NCI-H2107 treated with DMSO at 0.1 percent for 48 hours (cell line): Measurements from ENCODE around the gene EP400.

ENCODE experiments used
- DNase-seq: peaks from one replicate; lab custom pipeline; 2025; ENCODE audit not compliant: unreplicated experiment; lab: John Stamatoyannopoulos, UW

The EP400 gene

DNA sequence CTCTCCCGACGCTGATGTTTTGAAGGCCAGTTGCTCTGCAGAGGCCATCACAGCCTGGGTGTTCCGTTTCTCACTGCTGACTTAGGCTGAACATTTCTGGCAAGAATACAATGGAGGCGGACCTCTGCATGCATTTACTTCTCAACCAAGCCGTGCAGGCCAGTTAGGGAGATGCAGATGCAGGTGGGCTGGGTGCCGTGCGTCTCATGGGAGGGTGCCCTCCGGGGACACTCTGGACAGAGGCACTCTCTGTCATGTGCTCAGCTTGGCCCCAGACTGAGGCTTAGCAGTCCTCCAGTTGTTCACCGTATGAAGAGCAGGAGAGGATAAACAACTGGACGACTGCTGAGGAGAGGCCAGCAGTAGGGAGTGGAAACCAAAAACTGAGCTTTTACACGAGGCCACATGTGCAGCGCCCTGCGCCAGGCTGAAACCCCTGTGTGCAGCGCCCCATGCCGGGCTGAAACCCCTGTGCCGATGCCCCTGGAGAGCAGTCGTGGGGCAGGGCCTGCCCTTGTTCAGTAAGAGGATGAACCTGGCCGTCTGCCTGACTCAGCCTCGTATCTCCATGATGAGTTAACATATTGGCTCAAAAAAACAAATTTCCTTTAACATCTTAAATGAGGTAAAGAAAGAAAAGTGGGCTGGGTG lies 162.0 kb downstream of the EP400 start:
- DNase-seq: no peak

GRCh38 chr12:132114667-132115066 lies 164.9 kb downstream of the EP400 start:
- no peak for DNase-seq

GRCh38 chr12:132115500-132115899 lies 165.8 kb downstream of the EP400 start:
- DNase-seq: no peak

DNA sequence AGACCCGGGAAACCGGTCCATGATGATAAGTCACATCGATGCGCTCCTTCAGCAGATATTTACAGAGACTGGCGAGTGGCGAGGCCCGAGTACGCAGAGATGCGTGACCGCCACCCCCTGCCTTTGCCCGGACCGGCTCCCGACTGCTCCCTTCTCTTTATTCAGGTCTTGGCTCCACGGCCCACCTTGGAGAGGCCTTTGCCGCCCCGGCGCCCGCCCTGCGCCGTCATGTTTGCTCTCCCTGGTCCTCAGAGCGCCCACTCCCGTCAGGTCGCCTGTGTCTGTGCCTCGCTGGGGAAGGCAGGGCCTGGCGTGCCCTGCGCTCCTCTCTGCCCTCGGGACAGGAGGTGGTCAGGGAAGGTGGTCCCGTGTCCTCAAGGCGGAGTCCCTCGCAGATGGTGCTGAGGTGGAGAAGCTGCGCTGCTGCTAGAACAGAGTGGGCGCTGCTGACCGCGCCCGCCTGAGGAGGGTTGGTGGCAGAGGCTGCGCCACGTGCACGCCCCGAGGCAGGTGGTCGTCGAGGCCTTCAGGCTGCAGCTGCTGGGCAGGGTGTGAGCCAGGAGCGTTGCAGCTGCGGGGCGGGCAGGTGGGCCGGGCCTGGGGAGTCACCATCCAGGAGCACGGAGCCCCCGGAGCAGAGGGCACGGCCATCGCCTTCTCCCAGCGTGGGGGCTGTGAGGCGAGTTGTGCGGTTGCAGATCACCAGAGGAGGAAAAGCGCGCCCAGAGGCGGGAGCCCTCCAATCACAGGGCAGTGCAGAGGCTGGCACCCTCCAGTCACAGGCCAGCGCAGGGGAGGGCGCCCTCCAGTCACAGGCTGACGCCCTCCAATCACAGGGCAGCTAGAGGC lies 167.2 kb downstream of the EP400 start:
- no peak for DNase-seq

- no peak for DNase-seq
These were observed 167.8 kb downstream of the EP400 start for GRCh38 chr12:132117558-132117875.

- no peak for DNase-seq
These were observed 169.1 kb downstream of the EP400 start for GRCh38 chr12:132118876-132119275.

DNA sequence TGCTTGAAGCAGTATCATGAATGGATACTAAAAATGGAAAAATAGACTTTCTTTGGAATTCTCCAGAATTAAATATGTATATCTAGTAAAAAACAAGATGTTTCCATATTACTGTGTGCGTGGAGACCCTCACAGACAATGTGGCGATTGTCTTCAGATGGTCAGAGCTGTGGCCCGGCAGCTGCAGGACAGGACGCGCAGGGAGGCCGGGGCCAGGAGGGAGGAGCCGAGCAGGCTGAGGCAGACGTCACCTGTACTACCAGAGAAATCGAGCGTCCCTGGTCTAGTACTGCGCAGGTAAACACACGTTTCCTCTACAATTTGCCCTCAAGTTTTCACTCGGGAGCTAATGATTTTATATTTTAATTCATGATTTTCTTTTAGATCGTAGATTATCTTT lies 171.5 kb downstream of the EP400 start:
- DNase-seq: no peak

- DNase-seq: no peak
These were observed 174.4 kb downstream of the EP400 start for GRCh38 chr12:132123970-132124765.

- no peak for DNase-seq
These were observed 175.2 kb downstream of the EP400 start for GRCh38 chr12:132124766-132125425.

DNA sequence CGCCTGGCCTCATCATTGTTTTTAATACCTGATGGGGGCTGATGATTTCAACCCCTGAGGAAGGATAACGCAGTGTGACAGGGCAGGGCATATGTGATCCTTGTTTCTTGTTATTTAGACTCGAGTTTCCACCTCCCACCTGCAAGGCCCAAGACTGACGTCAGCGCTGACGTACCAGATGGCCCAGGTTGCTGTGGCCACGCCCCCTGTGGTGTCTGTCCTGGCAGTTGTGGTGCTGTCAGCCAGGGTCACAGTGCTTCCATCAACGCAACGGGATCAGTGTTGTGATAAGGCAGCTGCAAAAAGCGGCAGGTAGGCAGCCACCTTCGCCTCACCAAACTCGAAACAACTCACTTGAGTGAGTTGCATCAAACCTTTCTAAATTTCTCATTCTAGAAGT lies 176.0 kb downstream of the EP400 start:
- no peak for DNase-seq

- no peak for DNase-seq
These were observed 177.3 kb downstream of the EP400 start for GRCh38 chr12:132127041-132127440.

- DNase-seq: no peak
These were observed 179.3 kb downstream of the EP400 start for GRCh38 chr12:132129007-132129406.

GRCh38 chr12:132130690-132131089 lies 180.9 kb downstream of the EP400 start:
- no peak for DNase-seq
